Esophagus muscularis mucosa (tissue), 4 donors: ENCODE measurements around the gene PPP1R16B.

Experiments
- EP300 ChIP-seq: sonication (generic); formaldehyde crosslinking; IDR thresholded peaks from one replicate; pipeline ENCODE4 v1.6.1; 2017; ENCODE audit warnings: antibody characterized with exemption
- POLR2A ChIP-seq: fragments of 450-650 bp; IDR thresholded peaks from one replicate; pipeline ENCODE4 v1.6.1; 2017; ENCODE audit warnings: antibody characterized with exemption, moderate library complexity, mild to moderate bottlenecking, low read depth
- POLR2AphosphoS5 ChIP-seq, 2 donors: sonication (generic); formaldehyde crosslinking; IDR thresholded peaks; one replicate each; pipeline ENCODE4 v1.6.1; 2017; ENCODE audit warnings: antibody characterized with exemption in 2 of 2
- TF ChIP-seq, protein P1 (sequence below), 3 experiments: fragments of 200-600 bp in 2 of 3; fragments of 450-650 bp in 1 of 3; sonication (generic) in 2 of 3; IDR thresholded peaks; one replicate each; pipeline ENCODE4 v1.5.1; 2017 to 2019; ENCODE audit warnings: antibody characterized with exemption in 3 of 3, mild to moderate bottlenecking in 2 of 3, moderate library complexity in 1 of 3

DNA sequence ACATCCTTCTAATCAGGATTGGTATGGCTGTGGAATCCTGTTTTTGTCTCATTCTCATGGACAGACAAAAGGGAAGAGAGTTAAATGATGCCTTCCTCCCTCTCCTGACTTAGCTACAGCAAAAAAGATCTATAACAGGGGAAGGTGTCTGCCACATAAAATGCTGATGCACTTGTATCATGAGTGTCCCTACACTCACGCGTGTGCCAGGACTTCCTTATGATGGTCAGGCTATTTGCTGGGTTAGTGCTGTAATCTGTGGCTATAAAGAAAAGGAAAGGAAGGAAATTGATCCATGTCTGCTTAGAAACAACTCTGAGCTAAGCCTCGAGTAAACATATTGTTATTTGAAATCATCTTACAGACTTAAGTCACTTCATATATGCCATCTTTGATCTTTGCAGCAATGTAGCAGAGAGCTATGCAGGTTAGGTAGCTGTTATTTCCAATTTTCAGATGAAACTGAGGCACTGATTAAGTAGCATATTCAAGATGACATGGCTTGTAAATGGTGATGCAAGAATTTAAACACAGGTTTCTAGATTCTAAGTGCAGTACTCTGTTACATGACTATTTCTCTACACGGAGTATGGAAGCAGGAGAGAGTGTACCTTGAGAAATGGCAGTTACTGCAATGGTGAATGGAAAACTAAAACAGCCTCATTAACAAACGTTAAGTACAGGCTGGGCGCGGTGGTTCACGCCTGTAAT, 148.3 kb downstream of the PPP1R16B start:
- TF ChIP-seq, protein P1, sequence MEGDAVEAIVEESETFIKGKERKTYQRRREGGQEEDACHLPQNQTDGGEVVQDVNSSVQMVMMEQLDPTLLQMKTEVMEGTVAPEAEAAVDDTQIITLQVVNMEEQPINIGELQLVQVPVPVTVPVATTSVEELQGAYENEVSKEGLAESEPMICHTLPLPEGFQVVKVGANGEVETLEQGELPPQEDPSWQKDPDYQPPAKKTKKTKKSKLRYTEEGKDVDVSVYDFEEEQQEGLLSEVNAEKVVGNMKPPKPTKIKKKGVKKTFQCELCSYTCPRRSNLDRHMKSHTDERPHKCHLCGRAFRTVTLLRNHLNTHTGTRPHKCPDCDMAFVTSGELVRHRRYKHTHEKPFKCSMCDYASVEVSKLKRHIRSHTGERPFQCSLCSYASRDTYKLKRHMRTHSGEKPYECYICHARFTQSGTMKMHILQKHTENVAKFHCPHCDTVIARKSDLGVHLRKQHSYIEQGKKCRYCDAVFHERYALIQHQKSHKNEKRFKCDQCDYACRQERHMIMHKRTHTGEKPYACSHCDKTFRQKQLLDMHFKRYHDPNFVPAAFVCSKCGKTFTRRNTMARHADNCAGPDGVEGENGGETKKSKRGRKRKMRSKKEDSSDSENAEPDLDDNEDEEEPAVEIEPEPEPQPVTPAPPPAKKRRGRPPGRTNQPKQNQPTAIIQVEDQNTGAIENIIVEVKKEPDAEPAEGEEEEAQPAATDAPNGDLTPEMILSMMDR (IDR thresholded peaks at IDR 0.05), result no peak
- no peak for TF ChIP-seq EP300
- TF ChIP-seq POLR2A, result no peak
- TF ChIP-seq POLR2AphosphoS5 (IDR thresholded peaks at IDR 0.05), result peak in 1 of 2 donors; percentile 64
